ENCODE data around the gene SMIM8. TPM values are rescaled to one million over a fixed set of nuclear protein-coding genes. Genes with fewer than 3 reads are reported as not detected.
A peak's percentile ranks its signal among the peaks of the same experiment; 100 is the strongest.

Gene SMIM8
- total and polyA plus RNA-seq, 2 experiments from 2014 or later: 11.4 to 23.5 TPM

- TF ChIP-seq CTCF (conservative IDR thresholded peaks at IDR 0.05; ENCODE audit: low read depth in 2 of 2): no peak
Observed at GRCh38 chr6:87291883-87292282, 30.5 kb upstream of the SMIM8 start (continued).

DNA sequence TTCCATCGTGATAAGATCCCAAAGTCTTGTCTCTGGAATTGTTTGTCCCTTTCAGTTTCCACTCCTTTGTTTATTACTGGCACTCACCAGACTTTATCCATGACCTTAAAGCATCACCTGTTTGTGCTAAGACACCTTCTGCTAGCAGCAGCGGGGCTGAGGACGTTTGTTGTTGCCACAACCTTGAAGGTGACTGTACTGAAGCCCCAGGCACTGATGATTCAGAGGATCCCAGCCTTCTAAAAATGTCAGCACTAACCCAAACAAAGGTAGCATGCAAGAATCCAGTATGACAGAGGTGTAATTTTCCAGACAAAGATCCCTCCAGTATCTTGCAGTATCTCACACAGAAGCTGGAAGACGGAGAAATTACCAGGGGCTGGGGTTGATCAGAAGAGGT, 28.9 kb upstream of the SMIM8 start:
- Histone ChIP-seq H3K4me1 (ENCODE audit: insufficient read depth) (no peaks in the 10 kb centered on the region), H3K36me3 (ENCODE audit: insufficient read depth) (no peaks in the 10 kb centered on the region), H3F3A (replicated peaks; ENCODE audit: low read depth) (no peaks in the 10 kb centered on the region), H3K27me3 (ENCODE audit: insufficient read depth) (no peaks in the 10 kb centered on the region), H4K20me1 (replicated peaks; ENCODE audit: insufficient read depth) (no peaks in the 10 kb centered on the region), H3K4me3 (no peak overlapping the region), H3K4me2 (no peak overlapping the region), H3K9me2 (ENCODE audit: insufficient read depth) (0 out of 2 replicates have a peak, but pooled peaks cover 2% of the 10 kb centered on the region), H3K79me2 (replicated peaks; ENCODE audit: insufficient read depth) (no peaks in the 10 kb centered on the region), H2AFZ (peak overlapping the region; percentile 30; the same call in 1 of the 2 replicates), H3K27ac (ENCODE audit: low read depth) (no peak overlapping the region)
- H3K4me3 Mint-ChIP-seq: no peak overlapping the region
- H3K27ac Mint-ChIP-seq: no peak overlapping the region
- no peak for DNase-seq (ENCODE audit: low spot score)
- no peaks in the 10 kb centered on the region for H3K9me3 Mint-ChIP-seq
- H3K4me1 Mint-ChIP-seq: no peaks in the 10 kb centered on the region
- ATAC-seq: no peak
- H3K36me3 Mint-ChIP-seq (ENCODE audit: low read depth): no peaks in the 10 kb centered on the region
- no peaks in the 10 kb centered on the region for H3K27me3 Mint-ChIP-seq (ENCODE audit: insufficient read depth, low read depth, poor library complexity)
- TF ChIP-seq, protein P1, sequence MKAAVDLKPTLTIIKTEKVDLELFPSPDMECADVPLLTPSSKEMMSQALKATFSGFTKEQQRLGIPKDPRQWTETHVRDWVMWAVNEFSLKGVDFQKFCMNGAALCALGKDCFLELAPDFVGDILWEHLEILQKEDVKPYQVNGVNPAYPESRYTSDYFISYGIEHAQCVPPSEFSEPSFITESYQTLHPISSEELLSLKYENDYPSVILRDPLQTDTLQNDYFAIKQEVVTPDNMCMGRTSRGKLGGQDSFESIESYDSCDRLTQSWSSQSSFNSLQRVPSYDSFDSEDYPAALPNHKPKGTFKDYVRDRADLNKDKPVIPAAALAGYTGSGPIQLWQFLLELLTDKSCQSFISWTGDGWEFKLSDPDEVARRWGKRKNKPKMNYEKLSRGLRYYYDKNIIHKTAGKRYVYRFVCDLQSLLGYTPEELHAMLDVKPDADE (IDR thresholded peaks at IDR 0.05): no peak
- TF ChIP-seq ZNF462 (CRISPR knock-in tag; IDR thresholded peaks at IDR 0.05) (no peak), CREB1 (CRISPR knock-in tag; IDR thresholded peaks at IDR 0.05; ENCODE audit: low read depth) (no peak), POLR2AphosphoS5 (IDR thresholded peaks at IDR 0.05; ENCODE audit: low read depth) (no peak), EZH2phosphoT487 (IDR thresholded peaks at IDR 0.05; ENCODE audit: unreplicated experiment) (no peak), JUNB (IDR thresholded peaks at IDR 0.05; ENCODE audit: unreplicated experiment) (no peak), STAT1 (IDR thresholded peaks at IDR 0.05; ENCODE audit: unreplicated experiment) (no peak), ZNF114 (CRISPR knock-in tag; IDR thresholded peaks at IDR 0.05) (no peak), ZNF331 (CRISPR knock-in tag; IDR thresholded peaks at IDR 0.05; ENCODE audit: low read depth) (no peak)
- TF ChIP-seq, protein P2, sequence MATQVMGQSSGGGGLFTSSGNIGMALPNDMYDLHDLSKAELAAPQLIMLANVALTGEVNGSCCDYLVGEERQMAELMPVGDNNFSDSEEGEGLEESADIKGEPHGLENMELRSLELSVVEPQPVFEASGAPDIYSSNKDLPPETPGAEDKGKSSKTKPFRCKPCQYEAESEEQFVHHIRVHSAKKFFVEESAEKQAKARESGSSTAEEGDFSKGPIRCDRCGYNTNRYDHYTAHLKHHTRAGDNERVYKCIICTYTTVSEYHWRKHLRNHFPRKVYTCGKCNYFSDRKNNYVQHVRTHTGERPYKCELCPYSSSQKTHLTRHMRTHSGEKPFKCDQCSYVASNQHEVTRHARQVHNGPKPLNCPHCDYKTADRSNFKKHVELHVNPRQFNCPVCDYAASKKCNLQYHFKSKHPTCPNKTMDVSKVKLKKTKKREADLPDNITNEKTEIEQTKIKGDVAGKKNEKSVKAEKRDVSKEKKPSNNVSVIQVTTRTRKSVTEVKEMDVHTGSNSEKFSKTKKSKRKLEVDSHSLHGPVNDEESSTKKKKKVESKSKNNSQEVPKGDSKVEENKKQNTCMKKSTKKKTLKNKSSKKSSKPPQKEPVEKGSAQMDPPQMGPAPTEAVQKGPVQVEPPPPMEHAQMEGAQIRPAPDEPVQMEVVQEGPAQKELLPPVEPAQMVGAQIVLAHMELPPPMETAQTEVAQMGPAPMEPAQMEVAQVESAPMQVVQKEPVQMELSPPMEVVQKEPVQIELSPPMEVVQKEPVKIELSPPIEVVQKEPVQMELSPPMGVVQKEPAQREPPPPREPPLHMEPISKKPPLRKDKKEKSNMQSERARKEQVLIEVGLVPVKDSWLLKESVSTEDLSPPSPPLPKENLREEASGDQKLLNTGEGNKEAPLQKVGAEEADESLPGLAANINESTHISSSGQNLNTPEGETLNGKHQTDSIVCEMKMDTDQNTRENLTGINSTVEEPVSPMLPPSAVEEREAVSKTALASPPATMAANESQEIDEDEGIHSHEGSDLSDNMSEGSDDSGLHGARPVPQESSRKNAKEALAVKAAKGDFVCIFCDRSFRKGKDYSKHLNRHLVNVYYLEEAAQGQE (IDR thresholded peaks at IDR 0.05; ENCODE audit: unreplicated experiment): no peak

All from GM23338 (cell line).